AG10803 (cell line): ENCODE results near the gene NEK6.

Source experiments
- DNase-seq: peaks from one replicate; pipeline ENCODE4 v3.0.0; 2010; ENCODE audit warnings: low read depth
- H3K4me3 ChIP-seq: 2 replicates; pipeline ENCODE4 v1.5.1; 2011; ENCODE audit warnings: mild to moderate bottlenecking, low read length, control low read depth
- CTCF ChIP-seq: conservative IDR thresholded peaks from 2 replicates; pipeline ENCODE4 v1.5.1; 2011; ENCODE audit warnings: mild to moderate bottlenecking, low read length, control low read depth, inconsistent platforms

NEK6 gene

GRCh38 chr9:124340219-124341069 lies 82.7 kb downstream of the NEK6 start:
- no peak for DNase-seq
- no peak for TF ChIP-seq CTCF
- H3K4me3 ChIP-seq, result no peak overlapping the region

GRCh38 chr9:124341455-124342170 lies 83.9 kb downstream of the NEK6 start:
- no peak for DNase-seq
- H3K4me3 ChIP-seq, result no peak overlapping the region
- TF ChIP-seq CTCF, result no peak

GRCh38 chr9:124342402-124342775 lies 84.6 kb downstream of the NEK6 start:
- no peak for TF ChIP-seq CTCF
- H3K4me3 ChIP-seq, result no peak overlapping the region
- no peak for DNase-seq

GRCh38 chr9:124342776-124343485 lies 85.2 kb downstream of the NEK6 start:
- TF ChIP-seq CTCF, result no peak
- H3K4me3 ChIP-seq, result no peak overlapping the region
- DNase-seq, result peak; percentile 89

- no peak for DNase-seq
- no peak for TF ChIP-seq CTCF
- H3K4me3 ChIP-seq, result no peak overlapping the region
Measured at GRCh38 chr9:124343533-124344290, 86.0 kb downstream of the NEK6 start.

- no peak overlapping the region for H3K4me3 ChIP-seq
- TF ChIP-seq CTCF, result no peak
Measured at GRCh38 chr9:124344291-124345050, 86.7 kb downstream of the NEK6 start.

More at GRCh38 chr9:124344291-124345050, 86.7 kb downstream of the NEK6 start:
- DNase-seq, result no peak
